H9 (cell line): ENCODE measurements around the gene GMPPB. TPM values are rescaled to one million over a fixed set of nuclear protein-coding genes. Genes with fewer than 3 reads are reported as not detected.

Source experiments
- DNase-seq: peaks from one replicate; pipeline ENCODE4 v3.0.0-alpha.2; 2017
- H2AFZ ChIP-seq: one replicate; pipeline ENCODE4 v1.6.1; 2013; ENCODE audit warnings: mild to moderate bottlenecking, low read length, control low read depth, moderate library complexity
- H2AK5ac ChIP-seq: 2 replicates; pipeline ENCODE4 v1.6.1; 2013; ENCODE audit warnings: low read length, control low read depth, mixed read lengths; ENCODE audit not compliant: insufficient read length
- H2BK120ac ChIP-seq: one replicate; pipeline ENCODE4 v1.6.1; 2013; ENCODE audit warnings: low read depth, mild to moderate bottlenecking, low read length, control low read depth, inconsistent platforms; ENCODE audit not compliant: poor library complexity, severe bottlenecking
- H2BK12ac ChIP-seq: 2 replicates; pipeline ENCODE4 v1.6.1; 2013; ENCODE audit warnings: low read length, control low read depth, mixed read lengths, low read depth; ENCODE audit not compliant: insufficient read length
- H2BK15ac ChIP-seq: 2 replicates; pipeline ENCODE4 v1.6.1; 2013; ENCODE audit warnings: low read depth, low read length, control low read depth
- H2BK20ac ChIP-seq: one replicate; pipeline ENCODE4 v1.6.1; 2013; ENCODE audit warnings: low read depth, mild to moderate bottlenecking, low read length, control low read depth, inconsistent platforms; ENCODE audit not compliant: poor library complexity, severe bottlenecking
- H2BK5ac ChIP-seq: 2 replicates; pipeline ENCODE4 v1.6.1; 2013; ENCODE audit warnings: low read length, control low read depth, mixed read lengths; ENCODE audit not compliant: insufficient read length
- H3K14ac ChIP-seq: 2 replicates; pipeline ENCODE4 v1.6.1; 2013; ENCODE audit warnings: low read length, control low read depth; ENCODE audit not compliant: insufficient read depth
- H3K18ac ChIP-seq: 2 replicates; pipeline ENCODE4 v1.6.1; 2013; ENCODE audit warnings: low read depth, mild to moderate bottlenecking, mixed read lengths, low read length, control low read depth; ENCODE audit not compliant: insufficient read length
- H3K23ac ChIP-seq: 2 replicates; pipeline ENCODE4 v1.6.1; 2013; ENCODE audit warnings: low read length, control low read depth, mixed read lengths, low read depth; ENCODE audit not compliant: insufficient read length
- H3K23me2 ChIP-seq: 2 replicates; pipeline ENCODE4 v1.6.1; 2013; ENCODE audit warnings: low read depth, mild to moderate bottlenecking, mixed read lengths, low read length, control low read depth; ENCODE audit not compliant: insufficient read length, poor library complexity, severe bottlenecking
- H3K27ac ChIP-seq: 2 replicates; pipeline ENCODE4 v1.5.1; 2013; ENCODE audit warnings: low read length, control low read depth, mixed read lengths, low read depth; ENCODE audit not compliant: insufficient read length
- H3K27me3 ChIP-seq: 2 replicates; pipeline ENCODE4 v1.6.1; 2013; ENCODE audit warnings: low read length, control low read depth, inconsistent platforms; ENCODE audit not compliant: insufficient read depth
- H3K4ac ChIP-seq: 2 replicates; pipeline ENCODE4 v1.6.1; 2013; ENCODE audit warnings: low read depth, mild to moderate bottlenecking, control low read depth, inconsistent platforms, low read length, moderate library complexity
- H3K4me1 ChIP-seq: 2 replicates; pipeline ENCODE4 v1.6.1; 2013; ENCODE audit warnings: low read length, control low read depth, inconsistent platforms; ENCODE audit not compliant: insufficient read depth
- H3K4me2 ChIP-seq: 2 replicates; pipeline ENCODE4 v1.6.1; 2013; ENCODE audit warnings: low read length, control low read depth, mixed read lengths; ENCODE audit not compliant: insufficient read length, insufficient read depth
- H3K56ac ChIP-seq: 2 replicates; pipeline ENCODE4 v1.6.1; 2013; ENCODE audit warnings: low read depth, mild to moderate bottlenecking, mixed read lengths, low read length, control low read depth; ENCODE audit not compliant: insufficient read length
- H3K79me1 ChIP-seq: 2 replicates; pipeline ENCODE4 v1.6.1; 2013; ENCODE audit warnings: low read depth, mild to moderate bottlenecking, moderate library complexity, low read length, control low read depth, inconsistent platforms; ENCODE audit not compliant: insufficient read depth, poor library complexity, severe bottlenecking
- H3K79me2 ChIP-seq: 2 replicates; pipeline ENCODE4 v1.6.1; 2013; ENCODE audit warnings: low read length, control low read depth, inconsistent platforms; ENCODE audit not compliant: insufficient read depth
- H3K9ac ChIP-seq: 2 replicates; pipeline ENCODE4 v1.6.1; 2013; ENCODE audit warnings: low read length, control low read depth, mixed read lengths; ENCODE audit not compliant: insufficient read length; ENCODE audit errors: extremely low read depth
- H3K9me3 ChIP-seq: one replicate; pipeline ENCODE4 v1.6.1; 2013; ENCODE audit warnings: low read depth, low read length, inconsistent platforms; ENCODE audit not compliant: control insufficient read depth
- H3T11ph ChIP-seq: one replicate; pipeline ENCODE4 v1.6.1; 2013; ENCODE audit warnings: mild to moderate bottlenecking, low read length, control low read depth, inconsistent platforms
- H4K20me1 ChIP-seq: one replicate; pipeline ENCODE4 v1.6.1; 2013; ENCODE audit not compliant: control insufficient read depth, insufficient read length, insufficient read depth
- H4K5ac ChIP-seq: 2 replicates; pipeline ENCODE4 v1.6.1; 2013; ENCODE audit warnings: low read depth, mild to moderate bottlenecking, mixed read lengths, low read length, control low read depth; ENCODE audit not compliant: insufficient read length
- H4K8ac ChIP-seq: replicated peaks from 2 replicates; pipeline ENCODE4 v1.6.1; 2013; ENCODE audit warnings: low read length, control low read depth, mixed read lengths, low read depth; ENCODE audit not compliant: insufficient read length
- H4K91ac ChIP-seq: 2 replicates; pipeline ENCODE4 v1.6.1; 2013; ENCODE audit warnings: low read depth, mild to moderate bottlenecking, moderate library complexity, mixed read lengths, low read length, control low read depth; ENCODE audit not compliant: insufficient read length
- H3K27ac Mint-ChIP-seq, 3 experiments: 2 replicates in 2 of 3; 3 replicates in 1 of 3; pipeline ENCODE4 v1.8.0; 2020 to 2021; ENCODE audit warnings: mixed read lengths in 3 of 3, mild to moderate bottlenecking in 1 of 3, moderate library complexity in 1 of 3
- H3K27me3 Mint-ChIP-seq: 2 replicates; pipeline ENCODE4 v1.8.0; 2021; ENCODE audit warnings: low read depth, mild to moderate bottlenecking, moderate library complexity, mixed read lengths
- H3K36me3 Mint-ChIP-seq, 3 experiments: 2 replicates in 2 of 3; 3 replicates in 1 of 3; pipeline ENCODE4 v1.8.0; 2020 to 2021; ENCODE audit warnings: low read depth in 3 of 3, mixed read lengths in 3 of 3; ENCODE audit not compliant: insufficient read depth in 1 of 3
- H3K4me1 Mint-ChIP-seq, 2 experiments: 2 replicates each; pipeline ENCODE4 v1.8.0; 2020; ENCODE audit warnings: mixed read lengths in 2 of 2
- H3K4me3 Mint-ChIP-seq, 2 experiments: 2 replicates in 1 of 2; 3 replicates in 1 of 2; pipeline ENCODE4 v1.8.0; 2020 to 2021; ENCODE audit warnings: mild to moderate bottlenecking in 2 of 2, mixed read lengths in 2 of 2, moderate library complexity in 1 of 2
- H3K9me3 Mint-ChIP-seq, 2 experiments: 2 replicates in 1 of 2; 3 replicates in 1 of 2; pipeline ENCODE4 v1.8.0; 2020; ENCODE audit warnings: mild to moderate bottlenecking in 2 of 2, mixed read lengths in 2 of 2, moderate library complexity in 1 of 2
- WGBS: extraction: QIAGEN DNeasy Blood & Tissue Kit; methylation state at CpG from one replicate; pipeline ENCODE4 v1.1.7; 2013; ENCODE audit warnings: missing lambda C conversion rate, low lambda C conversion rate, mixed read lengths; ENCODE audit not compliant: insufficient read length; ENCODE audit errors: extremely low coverage; 5-methylcytosine and 5-hydroxymethylcytosine counted together
- total RNA-seq: library from RNA; stranded (reverse); gene quantifications from 2 replicates; pipeline ENCODE4 v1.2.1, GENCODE V29; 2021
- TF ChIP-seq, protein P1 (sequence below): fragments of 200-600 bp; sonication (generic); conservative IDR thresholded peaks from 3 replicates; pipeline ENCODE4 v1.8.0; 2021; ENCODE audit warnings: antibody characterized with exemption, mild to moderate bottlenecking

GMPPB gene
- total RNA-seq, 1 experiment from 2014 or later, result 31.1 TPM

DNA sequence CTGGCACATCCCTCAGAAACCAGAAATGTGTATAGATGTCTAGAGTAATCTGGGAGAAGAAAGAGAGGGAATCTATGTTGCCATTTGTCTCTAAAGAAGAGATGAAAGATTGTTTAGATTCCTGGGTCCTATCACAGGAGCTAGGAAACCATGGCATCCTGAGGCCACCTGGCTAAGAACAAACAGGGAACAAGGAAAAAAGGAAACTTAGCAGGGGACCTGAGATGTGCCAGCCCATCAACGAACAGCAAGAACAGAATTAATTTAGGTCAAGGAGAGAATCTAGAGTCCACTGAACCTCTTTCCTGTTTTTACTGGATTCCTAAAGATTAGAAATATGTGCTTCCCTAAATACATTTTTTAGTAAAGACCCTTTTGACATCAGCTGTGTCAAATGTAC, 32.3 kb upstream of the GMPPB start:
- Mint-ChIP-seq H3K4me3 (no peak overlapping the region; a peak in 1 of 5 replicates), H3K36me3 (peaks cover 0 to 3% (median 0%) of the 10 kb centered on the region in 3 experiments; a peak in 3 of 7 replicates), H3K4me1 (peaks cover 3 to 11% of the 10 kb centered on the region in 2 experiments), H3K27me3 (no peaks in the 10 kb centered on the region), H3K27ac (no peak overlapping the region), H3K9me3 (no peaks in the 10 kb centered on the region)
- Histone ChIP-seq H3K56ac (no peak overlapping the region), H4K5ac (no peak overlapping the region), H3T11ph (no peak overlapping the region), H3K79me1 (peaks cover 6% of the 10 kb centered on the region), H3K27me3 (no peaks in the 10 kb centered on the region; the same call in 1 of the 2 replicates), H4K20me1 (no peaks in the 10 kb centered on the region), H3K18ac (no peak overlapping the region), H2BK120ac (no peak overlapping the region), H2AK5ac (no peak overlapping the region), H3K4ac (no peak overlapping the region), H2BK20ac (no peak overlapping the region), H3K4me2 (no peak overlapping the region), H2BK5ac (no peak overlapping the region), H3K79me2 (peaks cover 3% of the 10 kb centered on the region; the same call in 1 of the 2 replicates), H2BK15ac (no peak overlapping the region), H2BK12ac (no peak overlapping the region), H3K14ac (no peak overlapping the region), H3K9me3 (no peaks in the 10 kb centered on the region), H3K9ac (no peak overlapping the region), H3K4me1 (no peaks in the 10 kb centered on the region; the same call in 1 of the 2 replicates), H2AFZ (no peak overlapping the region), H3K23ac (no peak overlapping the region), H4K8ac (no peak overlapping the region), H4K91ac (no peak overlapping the region), H3K23me2 (no peaks in the 10 kb centered on the region), H3K27ac (no peak overlapping the region)
- no peak for DNase-seq
- no CpG with 5 or more reads among the region's 1 CpG for WGBS
- TF ChIP-seq, protein P1, sequence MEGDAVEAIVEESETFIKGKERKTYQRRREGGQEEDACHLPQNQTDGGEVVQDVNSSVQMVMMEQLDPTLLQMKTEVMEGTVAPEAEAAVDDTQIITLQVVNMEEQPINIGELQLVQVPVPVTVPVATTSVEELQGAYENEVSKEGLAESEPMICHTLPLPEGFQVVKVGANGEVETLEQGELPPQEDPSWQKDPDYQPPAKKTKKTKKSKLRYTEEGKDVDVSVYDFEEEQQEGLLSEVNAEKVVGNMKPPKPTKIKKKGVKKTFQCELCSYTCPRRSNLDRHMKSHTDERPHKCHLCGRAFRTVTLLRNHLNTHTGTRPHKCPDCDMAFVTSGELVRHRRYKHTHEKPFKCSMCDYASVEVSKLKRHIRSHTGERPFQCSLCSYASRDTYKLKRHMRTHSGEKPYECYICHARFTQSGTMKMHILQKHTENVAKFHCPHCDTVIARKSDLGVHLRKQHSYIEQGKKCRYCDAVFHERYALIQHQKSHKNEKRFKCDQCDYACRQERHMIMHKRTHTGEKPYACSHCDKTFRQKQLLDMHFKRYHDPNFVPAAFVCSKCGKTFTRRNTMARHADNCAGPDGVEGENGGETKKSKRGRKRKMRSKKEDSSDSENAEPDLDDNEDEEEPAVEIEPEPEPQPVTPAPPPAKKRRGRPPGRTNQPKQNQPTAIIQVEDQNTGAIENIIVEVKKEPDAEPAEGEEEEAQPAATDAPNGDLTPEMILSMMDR, result no peak
